T-helper 1 cell treated with Interleukin-12 subunit alpha and Interleukin-12 subunit beta and Interleukin-4 antibody, amounts not matched to agents 30 μg/mL and 1 μg/mL, for 36 hours (primary cell): Measurements from ENCODE around the gene MAPK8IP2.

Experiments used
- H3K27ac Mint-ChIP-seq: one replicate; pipeline ENCODE4 v1.8.0; 2021; ENCODE audit warnings: mild to moderate bottlenecking, mixed read lengths
- H3K27me3 Mint-ChIP-seq: one replicate; pipeline ENCODE4 v1.8.0; 2021; ENCODE audit warnings: low read depth, mixed read lengths
- H3K36me3 Mint-ChIP-seq: one replicate; pipeline ENCODE4 v1.8.0; 2021; ENCODE audit warnings: low read depth, mixed read lengths
- H3K4me1 Mint-ChIP-seq: one replicate; pipeline ENCODE4 v1.8.0; 2021; ENCODE audit warnings: low read depth, mixed read lengths
- H3K4me3 Mint-ChIP-seq: one replicate; pipeline ENCODE4 v1.8.0; 2021; ENCODE audit warnings: mild to moderate bottlenecking, moderate library complexity, mixed read lengths
- H3K9me3 Mint-ChIP-seq: one replicate; pipeline ENCODE4 v1.8.0; 2021; ENCODE audit warnings: mixed read lengths

The MAPK8IP2 gene

GRCh38 chr22:50570861-50571260 lies 29.7 kb upstream of the MAPK8IP2 start:
- H3K4me3 Mint-ChIP-seq: no peak overlapping the region
- no peaks in the 10 kb centered on the region for H3K4me1 Mint-ChIP-seq
- H3K36me3 Mint-ChIP-seq: peaks cover 24% of the 10 kb centered on the region
- H3K9me3 Mint-ChIP-seq: no peaks in the 10 kb centered on the region
- no peak overlapping the region for H3K27ac Mint-ChIP-seq
- no peaks in the 10 kb centered on the region for H3K27me3 Mint-ChIP-seq

- Mint-ChIP-seq H3K4me3 (no peak overlapping the region), H3K27ac (no peak overlapping the region), H3K9me3 (no peaks in the 10 kb centered on the region), H3K27me3 (no peaks in the 10 kb centered on the region), H3K4me1 (no peaks in the 10 kb centered on the region), H3K36me3 (peaks cover 24% of the 10 kb centered on the region)
Measured at GRCh38 chr22:50571264-50572175, 29.1 kb upstream of the MAPK8IP2 start.

GRCh38 chr22:50572965-50573364 lies 27.6 kb upstream of the MAPK8IP2 start:
- no peak overlapping the region for H3K27ac Mint-ChIP-seq
- H3K36me3 Mint-ChIP-seq: peaks cover 24% of the 10 kb centered on the region
- H3K27me3 Mint-ChIP-seq: no peaks in the 10 kb centered on the region
- H3K4me1 Mint-ChIP-seq: peaks cover 3% of the 10 kb centered on the region
- no peak overlapping the region for H3K4me3 Mint-ChIP-seq
- H3K9me3 Mint-ChIP-seq: no peaks in the 10 kb centered on the region

GRCh38 chr22:50573491-50574382 lies 26.9 kb upstream of the MAPK8IP2 start:
- peaks cover 3% of the 10 kb centered on the region for H3K4me1 Mint-ChIP-seq
- peaks cover 21% of the 10 kb centered on the region for H3K36me3 Mint-ChIP-seq
- no peak overlapping the region for H3K27ac Mint-ChIP-seq
- H3K27me3 Mint-ChIP-seq: no peaks in the 10 kb centered on the region
- H3K9me3 Mint-ChIP-seq: no peaks in the 10 kb centered on the region
- no peak overlapping the region for H3K4me3 Mint-ChIP-seq

- Mint-ChIP-seq H3K4me1 (peaks cover 3% of the 10 kb centered on the region), H3K36me3 (peaks cover 16% of the 10 kb centered on the region), H3K4me3 (no peak overlapping the region), H3K27ac (no peak overlapping the region), H3K9me3 (no peaks in the 10 kb centered on the region), H3K27me3 (no peaks in the 10 kb centered on the region)
Measured at GRCh38 chr22:50574383-50574755, 26.2 kb upstream of the MAPK8IP2 start.

- H3K9me3 Mint-ChIP-seq: no peaks in the 10 kb centered on the region
- peaks cover 13% of the 10 kb centered on the region for H3K4me1 Mint-ChIP-seq
- no peak overlapping the region for H3K27ac Mint-ChIP-seq
- H3K36me3 Mint-ChIP-seq: peaks cover 16% of the 10 kb centered on the region
- H3K4me3 Mint-ChIP-seq: no peak overlapping the region
- no peaks in the 10 kb centered on the region for H3K27me3 Mint-ChIP-seq
Measured at GRCh38 chr22:50575426-50575941, 25.1 kb upstream of the MAPK8IP2 start.

DNA sequence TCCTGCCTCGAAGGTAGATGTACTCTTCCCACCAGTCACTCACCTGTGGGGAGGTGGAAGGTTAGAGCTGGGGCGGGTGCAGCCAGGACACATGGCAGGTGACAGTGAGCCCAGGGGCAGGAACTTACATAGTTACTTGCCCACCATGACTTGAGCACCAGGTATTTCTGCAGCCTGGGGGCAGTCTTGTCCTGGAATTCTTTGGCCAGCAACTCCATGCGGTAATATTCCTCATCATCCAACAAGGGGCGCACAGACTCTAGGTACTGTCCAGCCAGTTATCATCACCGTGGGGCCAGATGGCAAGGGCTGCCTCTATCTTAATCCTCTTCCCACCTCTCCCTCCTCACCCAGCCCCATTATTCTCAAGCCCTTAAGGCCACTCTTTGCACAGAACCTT lies 24.5 kb upstream of the MAPK8IP2 start:
- no peaks in the 10 kb centered on the region for H3K27me3 Mint-ChIP-seq
- peaks cover 14% of the 10 kb centered on the region for H3K4me1 Mint-ChIP-seq
- H3K36me3 Mint-ChIP-seq: peaks cover 11% of the 10 kb centered on the region
- H3K27ac Mint-ChIP-seq: peak overlapping the region; percentile 34
- H3K9me3 Mint-ChIP-seq: no peaks in the 10 kb centered on the region
- H3K4me3 Mint-ChIP-seq: no peak overlapping the region

DNA sequence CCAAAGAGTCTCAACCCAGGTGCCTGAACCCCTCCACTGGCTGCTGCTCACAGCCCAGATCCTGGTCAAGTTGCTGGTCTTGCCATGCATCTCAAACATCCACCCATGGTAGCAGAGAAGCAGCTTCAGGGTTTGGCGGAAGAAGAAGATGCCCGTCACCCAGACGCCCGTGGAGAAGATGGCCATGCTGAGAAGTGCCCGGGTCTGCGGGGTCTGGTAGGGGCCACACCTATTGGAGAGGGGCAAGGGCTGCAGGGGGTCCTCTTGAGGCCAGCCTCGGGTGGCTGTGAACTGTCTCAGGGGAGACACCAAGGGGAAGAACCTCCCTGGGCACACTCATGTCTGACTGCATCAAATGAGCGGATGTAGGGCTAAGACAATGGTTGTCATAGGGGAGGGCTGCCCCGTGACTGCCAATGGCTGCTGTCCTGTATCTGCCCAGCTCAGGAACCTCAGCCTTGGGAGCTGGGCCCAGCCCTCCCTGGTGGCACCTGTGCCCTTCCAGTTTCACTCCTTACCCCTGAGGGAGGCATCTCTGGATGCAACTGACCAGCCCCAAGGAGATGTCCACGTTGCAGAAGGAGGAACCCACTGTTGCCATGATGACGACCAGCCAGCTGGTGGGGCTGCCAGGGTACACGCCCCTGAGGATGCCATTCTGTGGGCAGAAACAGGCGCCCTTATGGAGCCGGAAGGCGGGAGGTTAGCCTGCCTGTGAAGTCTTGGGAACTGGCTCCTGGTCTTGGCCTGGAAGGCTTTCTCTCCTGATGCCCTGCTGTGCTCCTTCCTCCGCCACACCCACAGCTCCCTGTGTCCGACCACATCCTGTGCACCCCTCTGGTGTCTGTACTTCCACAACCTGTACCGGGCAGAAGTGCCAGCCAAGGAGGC lies 23.5 kb upstream of the MAPK8IP2 start:
- peaks cover 14% of the 10 kb centered on the region for H3K4me1 Mint-ChIP-seq
- H3K9me3 Mint-ChIP-seq: no peaks in the 10 kb centered on the region
- H3K36me3 Mint-ChIP-seq: peaks cover 9% of the 10 kb centered on the region
- H3K27ac Mint-ChIP-seq: peak overlapping the region; percentile 71
- no peak overlapping the region for H3K4me3 Mint-ChIP-seq
- no peaks in the 10 kb centered on the region for H3K27me3 Mint-ChIP-seq

- H3K36me3 Mint-ChIP-seq: peaks cover 9% of the 10 kb centered on the region
- H3K27ac Mint-ChIP-seq: peak overlapping the region; percentile 71
- no peaks in the 10 kb centered on the region for H3K27me3 Mint-ChIP-seq
- no peaks in the 10 kb centered on the region for H3K9me3 Mint-ChIP-seq
- H3K4me3 Mint-ChIP-seq: no peak overlapping the region
- H3K4me1 Mint-ChIP-seq: peaks cover 14% of the 10 kb centered on the region
Measured at GRCh38 chr22:50577697-50577986, 23.0 kb upstream of the MAPK8IP2 start.

GRCh38 chr22:50577987-50578775 lies 22.4 kb upstream of the MAPK8IP2 start, which contains the start of gene CPT1B:
Gene CPT1B (minus strand): TSS chr22:50578427. CDS start chr22:50577915, 512 bp downstream.
- Mint-ChIP-seq H3K4me1 (peaks cover 14% of the 10 kb centered on the region), H3K4me3 (no peak within 1 kb of the TSS), H3K27ac (peak within 1 kb of the TSS; percentile 71), H3K27me3 (no peaks in the 10 kb centered on the region), H3K9me3 (no peaks in the 10 kb centered on the region), H3K36me3 (peaks cover 9% of the 10 kb centered on the region)

- H3K4me1 Mint-ChIP-seq: peaks cover 19% of the 10 kb centered on the region
- H3K27ac Mint-ChIP-seq: no peak overlapping the region
- no peaks in the 10 kb centered on the region for H3K27me3 Mint-ChIP-seq
- H3K36me3 Mint-ChIP-seq: peaks cover 9% of the 10 kb centered on the region
- no peak overlapping the region for H3K4me3 Mint-ChIP-seq
- H3K9me3 Mint-ChIP-seq: no peaks in the 10 kb centered on the region
Measured at GRCh38 chr22:50578776-50579310, 21.8 kb upstream of the MAPK8IP2 start.

DNA sequence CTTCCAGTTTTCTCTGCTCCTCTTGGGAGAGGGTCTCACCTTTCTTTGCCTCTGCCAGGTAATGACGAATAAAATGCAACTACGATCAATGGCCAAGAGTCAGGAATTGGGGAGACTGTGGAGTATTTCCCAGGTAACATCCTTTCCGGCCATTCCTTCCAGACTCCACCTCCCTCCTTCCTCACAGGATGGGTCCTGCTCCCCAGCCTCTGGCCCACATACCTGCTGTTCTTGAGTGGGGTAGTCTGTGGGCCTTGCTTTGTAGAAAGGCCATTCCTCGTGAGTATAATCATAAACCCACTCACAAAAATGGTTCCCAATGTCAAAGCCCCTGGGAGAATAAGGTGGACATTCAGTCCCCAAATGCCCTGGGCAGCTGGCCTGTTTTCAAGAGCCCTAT lies 20.8 kb upstream of the MAPK8IP2 start:
- peaks cover 19% of the 10 kb centered on the region for H3K4me1 Mint-ChIP-seq
- no peak overlapping the region for H3K27ac Mint-ChIP-seq
- peaks cover 9% of the 10 kb centered on the region for H3K36me3 Mint-ChIP-seq
- no peaks in the 10 kb centered on the region for H3K9me3 Mint-ChIP-seq
- H3K4me3 Mint-ChIP-seq: no peak overlapping the region
- no peaks in the 10 kb centered on the region for H3K27me3 Mint-ChIP-seq
